ENCODE data around the gene DDAH1. TPM values are rescaled to one million over a fixed set of nuclear protein-coding genes. Genes with fewer than 3 reads are reported as not detected.

DDAH1 gene
- total and polyA plus RNA-seq, 2 donors (not counting 3 experiments of a cell fraction or from before 2014, with no cell fraction given): 44.0 to 75.2 TPM

GRCh38 chr1:85420199-85420598 lies 44.8 kb downstream of the DDAH1 start:
- POLR2A ChIA-PET: no interaction called here
- no peak overlapping the region for H3K9ac ChIP-seq (replicated peaks; ENCODE audit: extremely low read depth, insufficient read depth, low read length)
- BruUV-seq (replicated peaks): no TSS peak
- no peak overlapping the region for H3K4me2 ChIP-seq (ENCODE audit: insufficient read depth, low read length)
- CTCF ChIA-PET: interaction anchor here (1.1 to 1.2 kb wide), 3 partner anchors 48 to 112 kb away, joined by 3 read pairs; no protein-coding TSS in a partner anchor
- H3K9me3 ChIP-seq (replicated peaks; ENCODE audit: control insufficient read depth, insufficient read depth, low read length): no peaks in the 10 kb centered on the region
- H4K20me1 ChIP-seq (replicated peaks; ENCODE audit: control insufficient read depth, extremely low read depth, insufficient read depth, low read length): no peaks in the 10 kb centered on the region
- dilution Hi-C loops (cut with MboI; ENCODE audit: extremely low pct_ligation_motif_present, low sequenced_read_pairs): no loop called here
- FAIRE-seq (no peak), DNase-seq (ENCODE audit: low read depth, low spot score) (no peak)
- peaks cover 39% of the 10 kb centered on the region for H3K4me1 ChIP-seq (ENCODE audit: control insufficient read depth, extremely low read depth, insufficient read depth, low read length)
- no peak for TF ChIP-seq FOS (IDR thresholded peaks at IDR 0.05; ENCODE audit: borderline replicate concordance, insufficient read depth, low read length)
- TF ChIP-seq MYC (IDR thresholded peaks at IDR 0.05; ENCODE audit: low read depth, low read length): no peak
- no peak for TF ChIP-seq EZH2 (IDR thresholded peaks at IDR 0.05; ENCODE audit: borderline replicate concordance, low read depth, low read length, severe bottlenecking)
- TF ChIP-seq POLR2A (IDR thresholded peaks at IDR 0.05; ENCODE audit: low read depth, low read length): no peak
- no peak for TF ChIP-seq GATA2 (IDR thresholded peaks at IDR 0.05; ENCODE audit: insufficient read depth, insufficient read length, low read depth, low read length)
- no peaks in the 10 kb centered on the region for H3K27me3 ChIP-seq (ENCODE audit: control insufficient read depth in 2 of 2, insufficient read depth in 2 of 2, low read length in 2 of 2)
- no peaks in the 10 kb centered on the region for H3K36me3 ChIP-seq (ENCODE audit: control insufficient read depth in 2 of 2, extremely low read depth in 1 of 2, insufficient read depth in 2 of 2, low read length in 2 of 2)
- no peak overlapping the region for H3K4me3 ChIP-seq (replicated peaks in 1 of 3; ENCODE audit: insufficient read depth in 1 of 3, low read depth in 1 of 3, low read length in 3 of 3)
- intact Hi-C loops (cut with micrococcal nuclease): no loop called here
- no peak overlapping the region for H2AFZ ChIP-seq (ENCODE audit: low read depth, low read length)
- H3K79me2 ChIP-seq (ENCODE audit: control insufficient read depth, insufficient read depth, low read length): peaks cover 39% of the 10 kb centered on the region
- H3K27ac ChIP-seq (ENCODE audit: insufficient read depth, low read depth, low read length): no peak overlapping the region
- H3K9me1 ChIP-seq (replicated peaks; ENCODE audit: control insufficient read depth, extremely low read depth, insufficient read depth, low read length): no peaks in the 10 kb centered on the region

DNA sequence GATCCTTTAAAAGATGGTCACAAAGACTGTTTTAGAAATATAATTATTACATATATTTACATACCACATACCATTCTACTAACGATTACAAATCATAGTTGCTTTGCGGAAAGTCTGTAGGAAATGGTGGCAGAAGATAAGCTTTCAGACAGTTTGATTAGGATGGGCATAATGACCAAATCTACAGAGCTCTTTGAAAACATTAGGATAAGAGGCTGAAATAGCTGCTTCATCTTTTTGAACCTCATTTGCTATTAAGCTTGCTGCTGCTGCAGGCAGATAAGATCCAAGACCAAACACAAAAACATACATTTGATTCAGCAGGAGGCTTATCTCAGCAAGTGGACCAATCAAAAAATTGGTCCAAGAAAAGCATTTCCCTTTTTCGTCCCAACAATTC lies 47.1 kb downstream of the DDAH1 start:
- Histone ChIP-seq H3K79me2 (ENCODE audit: control insufficient read depth, insufficient read depth, low read length) (peaks cover 50% of the 10 kb centered on the region), H3K4me1 (ENCODE audit: control insufficient read depth, extremely low read depth, insufficient read depth, low read length) (peaks cover 30% of the 10 kb centered on the region), H3K4me2 (ENCODE audit: insufficient read depth, low read length) (peak overlapping the region; percentile 72), H3K9ac (replicated peaks; ENCODE audit: extremely low read depth, insufficient read depth, low read length) (peak overlapping the region; percentile 45), H3K27me3 (ENCODE audit: control insufficient read depth in 2 of 2, insufficient read depth in 2 of 2, low read length in 2 of 2) (no peaks in the 10 kb centered on the region), H3K27ac (ENCODE audit: insufficient read depth, low read depth, low read length) (peak overlapping the region; percentile 61), H3K36me3 (ENCODE audit: control insufficient read depth in 2 of 2, extremely low read depth in 1 of 2, insufficient read depth in 2 of 2, low read length in 2 of 2) (no peaks in the 10 kb centered on the region), H4K20me1 (replicated peaks; ENCODE audit: control insufficient read depth, extremely low read depth, insufficient read depth, low read length) (no peaks in the 10 kb centered on the region), H3K4me3 (replicated peaks in 1 of 3; ENCODE audit: insufficient read depth in 1 of 3, low read depth in 1 of 3, low read length in 3 of 3) (no peak overlapping the region), H3K9me1 (replicated peaks; ENCODE audit: control insufficient read depth, extremely low read depth, insufficient read depth, low read length) (no peaks in the 10 kb centered on the region), H2AFZ (ENCODE audit: low read depth, low read length) (no peak overlapping the region), H3K9me3 (replicated peaks; ENCODE audit: control insufficient read depth, insufficient read depth, low read length) (no peaks in the 10 kb centered on the region)
- FAIRE-seq: peak; percentile 81
- ChIA-PET POLR2A (interaction anchor here (1.4 to 1.6 kb wide), 3 partner anchors 9 to 74 kb away, joined by 3 to 8 read pairs (median 4); no protein-coding TSS in a partner anchor), CTCF (interaction anchor here (0.9 to 2.1 kb wide), 9 partner anchors 9 to 275 kb away, joined by 3 to 8 read pairs (median 4); no protein-coding TSS in a partner anchor)
- intact Hi-C loops (cut with micrococcal nuclease) (loop anchor here (1.0 to 2.0 kb wide), 6 partner anchors 11 to 159 kb away; partner anchors contain the start of gene DDAH1), dilution Hi-C loops (cut with MboI; ENCODE audit: extremely low pct_ligation_motif_present, low sequenced_read_pairs) (no loop called here)
- DNase-seq (ENCODE audit: low read depth, low spot score): peak; percentile 93
- no TSS peak for BruUV-seq (replicated peaks)
- TF ChIP-seq MYC (IDR thresholded peaks at IDR 0.05; ENCODE audit: low read depth, low read length) (no peak), GATA2 (IDR thresholded peaks at IDR 0.05; ENCODE audit: insufficient read depth, insufficient read length, low read depth, low read length) (peak; percentile 83), POLR2A (IDR thresholded peaks at IDR 0.05; ENCODE audit: low read depth, low read length) (peak; percentile 61), POLR2AphosphoS5 (IDR thresholded peaks at IDR 0.05; ENCODE audit: insufficient read depth, low read depth, low read length) (peak; percentile 29), JUN (IDR thresholded peaks at IDR 0.05; ENCODE audit: borderline replicate concordance, insufficient read depth, insufficient read length, low read depth) (peak; percentile 21), FOS (IDR thresholded peaks at IDR 0.05; ENCODE audit: borderline replicate concordance, insufficient read depth, low read length) (no peak), CTCF (IDR thresholded peaks at IDR 0.05; ENCODE audit: extremely low read depth in 1 of 2, insufficient read depth in 1 of 2, low read depth in 1 of 2, low read length in 2 of 2) (no peak)
- TF ChIP-seq, protein P1, sequence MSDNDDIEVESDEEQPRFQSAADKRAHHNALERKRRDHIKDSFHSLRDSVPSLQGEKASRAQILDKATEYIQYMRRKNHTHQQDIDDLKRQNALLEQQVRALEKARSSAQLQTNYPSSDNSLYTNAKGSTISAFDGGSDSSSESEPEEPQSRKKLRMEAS (IDR thresholded peaks at IDR 0.05; ENCODE audit: insufficient read depth, insufficient read length): no peak
